ENCODE data around the gene TERT. TPM values are rescaled to one million over a fixed set of nuclear protein-coding genes. Genes with fewer than 3 reads are reported as not detected.
A peak's percentile ranks its signal among the peaks of the same experiment; 100 is the strongest.

Gene TERT
- total RNA-seq, 1 donor from 2014 or later, result 165 TPM

GRCh38 chr5:1209489-1209852, 85.4 kb downstream of the TERT start:
- DNase-seq (ENCODE audit: low read depth), result no peak

GRCh38 chr5:1208743-1209488, 86.0 kb downstream of the TERT start:
- DNase-seq (ENCODE audit: low read depth), result peak; percentile 24

DNA sequence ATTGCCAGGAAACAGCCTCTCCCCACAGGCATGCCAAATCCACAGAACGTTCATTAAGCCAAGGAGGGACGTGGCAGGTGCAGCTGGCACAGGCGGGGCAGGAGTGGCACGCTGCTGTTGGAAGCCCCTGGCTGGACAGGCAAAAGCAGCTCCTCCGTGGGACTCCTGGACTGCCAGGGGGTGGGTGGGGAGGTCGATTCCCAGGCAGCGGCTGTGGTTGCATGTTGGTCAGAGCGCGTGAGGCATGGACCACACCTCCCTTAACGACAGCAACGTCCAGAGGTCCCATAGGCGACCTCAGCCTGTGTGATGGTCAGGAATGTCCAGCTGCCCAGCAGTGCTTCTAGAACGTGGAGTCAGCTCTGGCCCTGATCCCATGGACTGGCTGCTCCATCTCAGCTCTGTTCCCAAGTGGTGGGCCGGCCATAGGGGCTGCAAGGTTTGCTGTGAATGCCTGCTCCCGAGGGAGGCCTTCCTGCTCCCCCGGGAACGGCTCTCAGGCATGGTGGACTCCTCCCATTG, 86.6 kb downstream of the TERT start:
- DNase-seq (ENCODE audit: low read depth), result peak; percentile 86

- peak; percentile 52 for DNase-seq (ENCODE audit: low read depth)
Observed at GRCh38 chr5:1207555-1207954, 87.3 kb downstream of the TERT start.

DNA sequence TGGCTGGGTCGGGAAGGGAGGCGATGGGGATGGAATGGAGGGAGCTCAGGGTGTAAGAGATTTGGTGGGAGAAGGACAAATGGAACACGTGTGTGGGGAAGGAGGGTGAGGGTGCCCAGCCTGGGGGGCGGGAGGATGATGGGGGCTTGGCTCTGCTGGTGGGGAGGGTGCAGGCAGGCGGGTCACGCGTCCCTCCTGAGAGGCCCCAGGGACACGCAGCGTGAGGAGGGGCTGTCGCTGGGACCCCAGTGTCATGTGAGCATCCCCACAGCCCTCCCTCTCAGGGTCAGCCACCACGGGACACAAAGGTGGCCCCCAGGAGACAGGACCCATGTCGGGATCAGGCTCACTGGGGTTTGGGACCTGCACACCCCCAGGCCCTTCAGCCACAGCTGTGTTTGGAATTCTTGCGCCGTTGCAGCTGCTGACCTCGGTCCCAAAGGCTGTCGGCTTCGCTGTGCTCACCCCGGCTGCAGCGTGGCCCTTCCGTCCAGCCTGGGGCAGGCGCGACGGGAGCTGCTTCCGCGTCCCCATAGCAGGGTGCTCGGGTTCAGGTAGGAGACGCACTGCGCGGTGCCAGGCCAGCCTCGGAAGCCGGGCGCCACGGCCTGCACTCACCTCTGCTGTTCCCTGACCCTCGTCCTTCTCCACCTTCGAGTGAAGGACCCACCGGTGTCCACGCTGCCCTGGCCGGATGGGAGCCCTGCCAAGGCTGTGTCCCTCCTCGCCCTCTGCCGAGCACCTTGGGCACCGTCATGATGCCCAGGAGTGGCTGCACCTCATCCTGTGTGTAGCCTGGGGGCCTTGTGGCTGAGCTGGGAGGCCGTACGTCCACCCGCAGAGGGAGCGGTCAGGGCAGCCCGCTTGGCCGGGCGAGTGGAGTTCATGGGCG, 88.1 kb downstream of the TERT start:
- DNase-seq (ENCODE audit: low read depth), result peak; percentile 13

GRCh38 chr5:1205255-1206180, 89.3 kb downstream of the TERT start:
- DNase-seq (ENCODE audit: low read depth), result no peak

DNA sequence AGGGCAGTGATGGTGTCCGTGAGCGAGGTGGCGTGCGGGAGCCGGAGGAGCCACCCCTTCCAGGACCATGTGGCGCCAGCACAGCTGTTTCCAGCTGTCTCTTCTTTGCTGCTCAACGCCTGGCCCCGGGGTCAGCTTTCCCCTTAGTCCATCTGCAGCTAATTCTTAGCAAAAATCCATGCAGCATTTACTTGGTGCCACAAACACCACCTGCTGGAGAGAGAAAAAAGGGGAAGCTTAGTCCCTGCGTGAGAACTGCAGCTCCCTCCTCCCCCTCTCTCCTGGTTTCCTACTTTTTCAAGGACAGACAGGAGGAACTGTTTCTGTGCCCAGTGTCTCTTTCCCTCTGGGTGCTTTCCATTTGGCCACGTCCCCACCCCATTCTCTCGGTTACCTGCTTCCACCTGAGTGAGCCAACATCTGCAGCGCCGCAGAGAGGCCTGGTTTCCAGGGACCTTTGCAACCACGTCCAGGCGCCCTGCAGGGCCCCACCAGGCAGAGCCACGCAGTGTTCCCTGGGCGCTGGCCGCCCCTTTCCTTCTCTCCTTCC, 90.1 kb downstream of the TERT start:
- DNase-seq (ENCODE audit: low read depth), result peak; percentile 17

- DNase-seq (ENCODE audit: low read depth), result no peak
Observed at GRCh38 chr5:1203968-1204692, 90.7 kb downstream of the TERT start.

- no peak for DNase-seq (ENCODE audit: low read depth)
Observed at GRCh38 chr5:1203311-1203967, 91.4 kb downstream of the TERT start.

Small RNA genes lying within 50 kb of the gene (microRNA-seq; reads per million reads assigned to microRNA genes)
- gene MIR4457, result not detected

Other genes with a start within 250 kb of the TERT start
- gene SLC12A7, start 183.0 kb downstream of the TERT start, total RNA-seq, result 38.0 and 77.2 TPM in 2 replicates
- gene SLC6A19, start 93.5 kb downstream of the TERT start, total RNA-seq, result 0.31 TPM in 1 of 2 replicates, not detected in the other
- gene SLC6A18, start 69.7 kb downstream of the TERT start, total RNA-seq, result not detected in 2 replicates
- gene CLPTM1L, start 50.0 kb upstream of the TERT start, total RNA-seq, result 156 and 169 TPM in 2 replicates
- 0.16 TPM in 1 of 2 replicates, not detected in the other for gene SLC6A3, start 150.4 kb upstream of the TERT start, total RNA-seq
- 7.1 and 16.5 TPM in 2 replicates for gene LPCAT1, start 228.9 kb upstream of the TERT start, total RNA-seq

All from myocyte (in vitro differentiated cells).